HUDEP-2 (cell line): ENCODE data around the gene CASP5.
"Not testable (repeated sequence)": the region's sequence is repeated elsewhere in the genome, so short reads cannot be mapped to it uniquely, and the experiment has no call there.

Experiments used
- DNase-seq, 76 experiments: peaks; one replicate each; lab custom pipeline; 2025; ENCODE audit not compliant: unreplicated experiment in 76 of 76; lab: John Stamatoyannopoulos, UW

Gene CASP5

DNA sequence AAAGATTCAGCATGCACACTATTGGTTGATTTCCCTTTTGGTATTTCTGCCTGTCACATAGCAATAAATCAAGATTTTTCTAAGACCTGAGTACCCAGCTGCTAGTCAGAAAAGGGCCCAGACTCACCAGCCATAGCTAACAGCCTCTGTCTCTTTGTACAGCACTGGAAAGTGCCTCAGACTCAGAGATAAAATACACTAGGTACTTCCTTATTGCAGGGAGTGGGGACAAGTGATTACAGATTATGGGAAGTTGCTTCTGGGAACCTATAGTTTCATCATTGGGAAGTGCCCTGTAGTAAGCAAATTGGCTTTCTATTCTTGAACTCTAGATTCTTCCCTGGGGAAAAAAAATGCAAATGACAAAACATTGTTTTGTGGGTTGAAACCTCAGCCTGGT lies at the start of gene CASP5:
Gene CASP5, minus strand, starts transcription at position 166 of the 400 bp plus-strand sequence. Its CDS starts 32 bp downstream, at position 134.
- DNase-seq = no peak

DNA sequence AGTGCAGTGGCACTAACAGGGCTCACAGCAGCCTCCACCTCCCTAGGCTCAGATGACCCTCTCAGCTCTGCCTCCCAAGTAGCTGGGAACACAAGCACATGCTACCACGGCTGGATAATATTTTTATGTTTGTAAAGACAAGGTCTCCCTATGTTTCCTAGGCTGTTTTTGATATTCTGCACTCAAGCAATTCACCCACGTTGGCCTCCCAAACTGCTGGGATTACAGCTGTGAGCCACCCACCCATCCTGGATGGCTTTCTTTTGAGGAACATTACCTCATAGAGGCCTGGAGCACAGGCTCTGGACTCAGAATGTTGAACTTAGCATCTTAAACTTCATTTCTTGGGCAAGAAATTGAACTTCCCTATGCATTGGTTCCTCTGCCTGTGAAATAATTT lies 49.1 kb upstream of the CASP5 start:
- DNase-seq = not testable (repeated sequence)

DNA sequence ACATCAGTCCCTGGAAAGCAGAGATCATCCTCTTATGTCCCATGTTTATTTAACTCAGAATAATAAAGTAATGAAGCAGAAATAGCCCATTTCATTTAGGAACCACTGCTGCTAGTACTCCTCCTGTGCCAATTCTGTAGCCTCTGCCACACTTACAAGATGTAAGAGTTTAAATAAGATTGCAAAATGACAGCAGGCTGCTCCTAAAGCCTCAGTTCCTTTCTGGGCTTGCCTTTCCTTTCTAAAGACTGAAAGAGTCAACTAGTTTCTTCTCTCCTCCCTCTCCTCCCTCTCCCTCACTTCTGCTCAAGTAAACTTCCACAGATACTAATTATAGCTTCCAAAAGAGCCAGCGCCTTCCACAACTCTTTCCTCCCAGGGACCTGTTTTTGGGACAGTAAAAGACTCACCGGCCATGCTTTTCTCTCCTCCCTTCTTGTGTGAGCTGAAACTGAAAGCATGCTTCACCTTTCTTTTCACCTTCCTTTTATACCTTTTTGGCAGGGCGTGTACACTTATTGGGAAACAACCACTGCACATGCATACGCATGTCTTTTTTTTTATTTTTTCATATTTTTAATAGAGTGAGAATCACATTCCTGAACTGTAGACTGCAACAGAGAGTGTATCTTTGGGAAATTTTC lies 48.2 kb upstream of the CASP5 start:
- DNase-seq = no peak

DNA sequence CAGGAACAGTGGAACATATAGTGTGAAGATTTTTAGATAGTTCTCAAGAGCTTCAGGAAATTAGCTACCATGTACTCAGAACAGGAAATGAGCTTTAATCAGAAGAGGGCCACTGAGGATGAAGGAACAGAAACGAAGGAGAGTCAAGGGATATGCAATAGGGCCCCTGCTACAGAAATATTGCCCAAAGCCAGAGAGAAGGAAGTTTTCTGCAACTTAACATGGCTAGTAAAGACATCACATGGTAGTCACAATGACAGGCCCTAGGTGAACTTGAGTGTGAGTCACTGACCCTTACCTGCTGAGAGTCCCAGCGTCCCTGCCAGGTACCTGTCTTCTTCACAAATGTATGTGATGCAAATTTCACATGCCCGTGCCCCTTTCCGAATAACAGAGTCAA lies 47.3 kb upstream of the CASP5 start:
- no peak for DNase-seq

DNA sequence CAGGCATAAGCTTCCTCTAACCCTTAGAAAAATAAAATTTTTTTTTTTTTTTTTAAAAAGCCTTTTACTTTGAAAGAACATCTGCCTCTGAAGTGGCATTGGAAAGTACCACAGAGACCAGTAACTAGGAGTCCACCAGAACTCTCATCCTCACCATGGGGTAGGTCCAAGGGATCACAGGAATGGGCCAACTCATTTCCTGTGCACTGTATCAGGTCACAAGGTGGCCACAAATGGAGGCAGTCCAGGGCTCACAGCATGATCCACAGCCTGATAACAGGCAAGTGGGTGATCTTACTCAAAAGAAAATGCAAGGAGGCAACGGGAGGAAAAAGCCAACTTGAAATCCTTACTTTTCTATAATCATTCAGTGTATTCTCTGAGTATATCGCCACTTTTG lies 46.8 kb upstream of the CASP5 start:
- not testable (repeated sequence) for DNase-seq

DNA sequence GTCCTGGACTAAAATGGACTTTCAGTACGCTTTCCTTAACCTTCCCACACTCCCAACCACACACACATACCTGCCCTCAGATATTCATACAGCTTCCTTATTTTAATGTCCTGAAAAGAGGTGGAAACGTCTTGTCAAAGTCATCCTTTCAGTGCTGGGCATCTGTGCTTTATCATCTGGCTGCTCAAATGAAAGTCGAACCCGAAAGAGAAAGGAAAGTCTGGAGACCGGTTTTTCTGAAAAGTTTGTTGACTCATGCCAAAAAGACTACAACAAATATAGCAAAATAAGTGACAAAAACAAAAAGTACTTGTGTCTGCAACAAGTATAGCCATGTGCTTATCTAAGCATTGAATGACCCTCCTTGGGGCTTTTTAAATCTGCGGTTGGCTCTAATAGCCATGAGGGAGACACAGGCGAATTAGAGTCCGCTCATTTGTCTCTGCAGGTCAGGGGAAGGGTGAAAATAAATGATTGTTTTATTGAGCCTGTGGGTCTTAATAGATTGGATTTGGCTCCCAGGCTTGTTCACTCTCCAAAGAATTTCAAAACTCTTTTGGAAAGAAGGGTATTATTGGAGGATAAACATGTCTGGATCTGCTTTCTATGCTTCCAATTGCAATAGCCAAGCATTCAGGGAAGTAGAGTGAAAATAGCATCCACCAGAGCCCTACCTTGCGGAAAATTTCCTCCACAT lies 40.4 kb upstream of the CASP5 start:
- DNase-seq = not testable (repeated sequence)

DNA sequence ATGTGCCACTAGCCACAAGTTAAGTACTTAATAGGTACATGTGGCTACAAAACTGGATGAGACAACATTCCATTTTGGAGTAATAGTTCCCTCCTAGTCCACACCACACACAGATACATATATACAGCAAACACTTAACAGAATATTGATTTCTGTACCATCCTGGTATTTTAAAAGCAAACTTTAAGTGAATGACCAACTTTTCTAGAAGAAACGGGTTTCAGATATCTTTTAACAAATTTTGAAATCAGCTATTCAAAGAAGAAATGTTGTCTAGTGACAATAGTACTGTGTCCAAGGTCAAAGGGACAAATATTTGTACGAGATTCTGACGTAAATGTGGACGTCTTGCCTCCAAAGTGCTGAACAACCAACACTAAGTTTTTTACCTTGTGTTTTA lies 34.5 kb upstream of the CASP5 start:
- no peak for DNase-seq

DNA sequence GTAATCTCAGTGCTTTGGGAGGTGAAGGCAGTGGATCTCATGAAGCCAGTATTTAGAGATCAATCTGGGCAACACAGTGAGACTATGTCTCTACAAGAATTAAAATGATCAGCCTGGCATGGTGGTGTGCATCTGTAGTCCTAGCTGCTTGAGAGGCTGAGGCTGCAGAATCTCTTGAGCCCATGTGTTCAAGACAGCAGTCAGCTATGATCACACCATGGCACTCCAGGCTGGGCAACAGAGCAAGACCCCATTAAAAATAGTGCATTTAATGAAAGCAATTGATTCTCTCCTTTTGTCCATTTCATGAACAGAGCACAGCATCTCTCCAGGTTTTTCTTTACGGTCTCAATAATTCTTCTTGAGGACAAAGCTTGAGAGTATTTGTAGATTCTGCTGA lies 33.5 kb upstream of the CASP5 start:
- DNase-seq = no peak

DNA sequence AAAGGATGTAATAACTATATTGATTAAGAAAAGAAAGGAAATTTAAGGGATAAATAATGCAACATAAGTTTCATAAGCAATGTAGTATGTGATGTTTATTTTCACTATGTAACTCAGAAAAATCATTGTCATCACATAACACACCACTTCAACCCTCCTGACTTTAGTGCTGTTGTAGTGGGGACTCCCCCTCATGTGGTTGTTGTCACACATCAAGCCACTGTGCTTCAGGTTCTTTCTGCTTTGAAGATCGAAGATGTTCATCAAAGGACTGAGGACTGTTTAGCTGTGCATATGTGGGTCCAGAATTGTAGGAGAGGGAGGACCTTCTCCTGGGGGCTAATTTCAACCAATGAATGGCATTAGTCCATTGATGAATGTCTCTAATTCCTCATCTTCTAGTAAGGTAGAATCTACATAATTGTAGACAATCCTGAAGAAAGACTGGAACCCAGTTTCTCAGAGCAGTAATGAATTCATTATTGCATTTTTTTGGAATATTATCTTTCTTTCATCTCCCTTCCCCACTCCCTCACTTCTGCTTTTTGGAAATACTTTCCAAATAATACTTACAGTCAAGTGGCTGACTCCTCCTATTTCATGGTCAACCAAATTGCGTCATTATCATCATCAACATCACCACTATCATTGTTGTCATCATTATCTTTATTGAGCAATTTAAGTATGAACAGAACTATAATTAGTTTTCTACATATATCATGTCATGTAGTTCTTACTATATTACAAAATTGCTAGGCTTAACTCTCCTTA lies 31.9 kb upstream of the CASP5 start:
- no peak for DNase-seq

DNA sequence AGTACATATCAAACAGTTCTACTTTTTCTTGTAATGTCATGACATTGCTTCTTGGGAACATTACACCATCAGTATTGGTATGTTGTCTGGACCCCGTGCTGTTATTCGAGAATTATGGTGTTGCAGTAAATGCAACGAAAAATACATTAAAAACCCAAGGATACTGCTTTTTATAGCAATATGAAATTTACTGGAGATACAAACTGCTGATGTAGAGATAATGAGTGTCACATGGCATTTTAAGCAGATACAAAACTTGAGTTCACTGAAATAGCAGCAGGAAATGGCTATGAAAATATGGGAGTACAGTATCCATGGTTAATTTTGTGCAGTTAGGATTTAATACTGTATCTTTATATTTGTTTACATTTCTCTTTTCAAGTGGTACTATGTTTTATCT lies 29.5 kb upstream of the CASP5 start:
- no peak for DNase-seq

DNA sequence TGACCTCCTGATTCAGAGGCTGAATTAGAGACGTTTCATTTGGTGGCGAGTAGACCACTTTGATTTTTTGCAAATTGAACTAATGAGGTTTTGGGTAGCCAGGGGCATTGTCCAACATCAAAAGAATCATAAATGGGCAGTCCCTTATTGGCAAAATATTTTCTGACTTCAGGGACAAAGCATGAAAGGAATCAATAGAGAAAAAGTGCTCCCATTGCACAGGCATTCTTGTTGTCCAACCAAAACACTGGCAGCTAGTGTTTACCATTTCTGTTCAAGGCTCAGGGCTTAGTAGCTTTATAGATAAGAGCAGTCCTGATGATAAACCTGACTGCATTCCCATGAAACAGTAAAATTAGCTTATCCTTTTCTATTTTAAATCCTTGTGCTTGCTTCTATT lies 28.6 kb upstream of the CASP5 start:
- DNase-seq = no peak

DNA sequence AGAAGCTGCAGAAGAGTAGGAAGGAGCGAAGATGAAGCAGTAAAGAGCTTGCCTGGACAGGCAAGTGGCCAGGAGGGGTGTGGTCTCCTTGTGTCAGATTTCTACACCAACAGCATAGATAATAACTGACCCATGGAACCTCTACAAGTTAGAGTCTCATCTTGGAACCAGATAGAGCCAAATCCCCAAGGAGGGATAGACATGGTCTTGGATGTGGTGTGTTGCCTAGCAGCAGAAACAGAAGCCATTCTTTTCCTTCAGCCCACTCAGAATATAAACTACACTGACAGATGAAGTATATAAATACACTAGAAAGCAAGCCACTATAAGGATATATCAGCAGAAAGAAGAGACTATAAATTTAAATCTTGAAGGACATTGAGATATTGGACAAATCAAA lies 26.5 kb upstream of the CASP5 start:
- no peak for DNase-seq

DNA sequence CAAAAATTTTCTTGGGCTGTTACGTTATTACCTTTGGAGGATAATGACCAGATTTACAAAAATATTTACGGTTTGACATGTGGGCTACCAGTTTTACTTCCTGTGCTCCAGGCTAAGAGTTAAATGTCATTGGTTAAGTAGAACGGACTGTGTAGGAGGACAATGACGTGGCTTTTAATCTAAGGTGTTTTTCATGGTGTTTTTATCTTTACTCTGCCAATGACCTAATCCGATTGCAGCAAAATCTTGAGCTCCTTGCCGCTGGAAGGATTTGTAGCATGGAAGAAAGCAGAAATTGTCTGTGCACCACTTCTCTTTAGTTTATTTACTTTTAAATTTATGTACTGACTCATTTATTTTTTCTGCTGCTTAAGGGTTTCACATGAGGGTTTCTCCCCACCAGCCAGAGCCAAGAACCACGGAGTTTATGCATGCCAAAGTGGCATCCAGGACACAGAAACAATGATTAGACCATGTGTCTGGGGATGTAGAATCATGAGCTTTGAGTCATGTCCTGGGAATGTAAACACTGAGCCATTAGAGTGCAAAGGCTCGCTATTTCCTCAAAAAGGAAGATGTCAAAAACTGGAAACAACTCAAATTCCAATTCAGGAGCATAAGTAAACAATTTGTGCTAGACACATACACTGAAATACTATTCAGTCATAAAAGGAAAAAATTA lies 24.1 kb upstream of the CASP5 start:
- no peak for DNase-seq

DNA sequence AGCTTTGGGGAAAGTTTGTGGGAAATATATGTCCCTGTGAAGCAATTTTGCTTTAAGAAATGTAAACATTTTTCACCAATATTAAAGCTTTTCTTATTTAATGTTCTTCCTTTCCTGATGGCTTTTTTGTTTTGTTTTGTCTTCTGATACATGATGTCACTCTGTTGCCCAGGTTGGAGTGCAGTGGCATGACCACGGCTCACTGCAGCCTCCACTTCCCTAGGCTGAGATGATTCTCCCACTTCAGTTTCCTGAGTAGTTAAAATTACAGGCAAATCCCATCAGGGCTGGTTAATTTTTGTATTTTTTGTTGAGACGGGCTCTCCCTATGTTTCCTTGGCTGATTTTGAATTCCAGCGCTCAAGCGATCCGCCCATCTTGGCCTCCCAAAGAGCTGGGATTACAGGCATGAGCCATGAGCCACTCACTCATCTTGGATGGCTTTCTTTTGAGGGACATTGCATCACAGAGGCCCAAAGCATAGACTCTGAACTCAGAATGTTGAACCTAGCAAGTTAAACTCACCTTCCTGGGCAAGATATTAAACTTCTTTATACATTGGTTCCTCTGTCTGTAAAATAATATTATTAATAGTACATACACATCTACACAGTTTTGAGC lies 22.8 kb upstream of the CASP5 start:
- no peak for DNase-seq

DNA sequence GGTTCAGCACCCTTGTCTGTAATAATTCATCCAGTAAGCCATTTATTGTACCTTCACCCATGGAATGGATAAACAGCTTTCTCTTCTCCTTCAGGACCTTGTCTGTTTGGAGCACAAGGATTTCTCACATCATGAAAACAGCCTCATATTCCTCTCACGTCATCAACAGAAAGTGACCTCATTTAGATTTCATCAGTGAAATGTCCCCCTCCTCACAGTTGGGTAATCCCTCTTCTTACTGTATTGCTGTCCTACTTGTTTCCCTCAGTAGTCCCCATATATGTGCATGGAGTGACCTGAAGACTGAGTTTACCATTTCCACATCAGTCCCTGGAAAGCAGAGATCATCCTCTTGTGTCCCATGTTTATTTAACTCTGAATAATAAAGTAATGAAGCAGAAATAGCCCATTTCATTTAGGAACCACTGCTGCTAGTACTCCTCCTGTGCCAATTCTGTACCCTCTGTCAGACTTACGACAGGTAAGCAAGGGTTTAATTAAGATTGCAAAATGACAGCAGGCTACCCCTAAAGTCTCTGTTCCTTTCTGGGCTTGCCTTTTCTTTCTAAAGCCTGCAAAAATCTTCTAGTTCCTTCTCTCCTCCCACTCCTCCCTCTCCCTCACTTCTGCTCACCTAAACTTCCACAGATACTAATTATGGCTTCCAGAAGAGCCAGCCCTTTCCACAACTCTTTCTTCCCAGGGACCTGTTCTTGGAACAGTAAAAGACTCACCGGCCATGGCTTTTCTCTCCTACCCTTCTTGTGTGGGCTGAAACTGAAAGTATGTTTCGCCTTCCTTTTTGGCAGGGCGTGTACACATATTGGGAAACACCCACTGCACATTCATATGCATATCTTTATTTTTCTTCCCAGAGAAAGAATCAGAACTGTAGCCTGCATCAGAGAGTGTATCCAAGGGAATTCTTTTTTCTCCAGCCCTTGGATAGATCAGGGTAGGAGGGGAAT lies 21.9 kb upstream of the CASP5 start, which contains the start of gene CARD16:
Gene CARD16, minus strand, starts transcription at position 779 of the 968 bp plus-strand sequence. Its CDS starts 38 bp downstream, at position 741.
- peak in 2 of 76 experiments; percentile 2 to 3 for DNase-seq

DNA sequence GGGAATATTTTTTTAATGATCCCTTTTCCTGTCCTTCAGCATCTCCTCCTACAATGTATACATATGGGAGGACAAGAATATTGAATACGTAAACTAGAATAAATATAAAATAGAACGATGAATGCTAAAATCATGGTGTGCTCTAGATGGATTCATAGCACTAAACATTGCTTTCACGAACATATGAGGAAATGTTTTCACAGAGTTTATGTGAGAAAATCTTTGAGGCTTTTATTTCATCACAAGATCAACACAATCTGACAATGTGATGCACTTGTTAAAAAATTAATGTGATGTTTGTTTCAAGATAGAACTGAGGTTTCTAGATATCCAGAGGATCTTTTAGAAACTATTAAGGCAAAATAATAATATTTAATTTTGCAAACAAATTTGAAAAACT lies 19.2 kb upstream of the CASP5 start:
- no peak for DNase-seq

DNA sequence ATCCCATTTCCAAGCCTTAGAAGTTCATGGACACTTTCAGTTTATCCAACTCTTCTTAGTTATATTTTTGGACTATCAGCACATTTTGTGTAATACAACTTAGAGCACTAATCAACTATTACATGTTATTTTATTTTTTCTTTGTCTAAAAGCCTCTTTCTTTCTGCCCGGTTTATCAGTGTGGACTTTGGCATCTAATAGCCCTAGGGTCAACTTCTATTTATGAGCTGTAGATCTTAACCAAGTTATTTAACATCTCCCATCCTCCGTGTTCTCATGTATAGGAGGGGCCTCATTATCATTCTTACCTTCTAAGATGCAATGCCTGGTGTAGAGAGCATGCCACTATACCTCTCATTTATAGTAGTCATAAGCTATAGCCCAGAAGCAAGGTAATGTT lies 17.7 kb upstream of the CASP5 start:
- no peak for DNase-seq

DNA sequence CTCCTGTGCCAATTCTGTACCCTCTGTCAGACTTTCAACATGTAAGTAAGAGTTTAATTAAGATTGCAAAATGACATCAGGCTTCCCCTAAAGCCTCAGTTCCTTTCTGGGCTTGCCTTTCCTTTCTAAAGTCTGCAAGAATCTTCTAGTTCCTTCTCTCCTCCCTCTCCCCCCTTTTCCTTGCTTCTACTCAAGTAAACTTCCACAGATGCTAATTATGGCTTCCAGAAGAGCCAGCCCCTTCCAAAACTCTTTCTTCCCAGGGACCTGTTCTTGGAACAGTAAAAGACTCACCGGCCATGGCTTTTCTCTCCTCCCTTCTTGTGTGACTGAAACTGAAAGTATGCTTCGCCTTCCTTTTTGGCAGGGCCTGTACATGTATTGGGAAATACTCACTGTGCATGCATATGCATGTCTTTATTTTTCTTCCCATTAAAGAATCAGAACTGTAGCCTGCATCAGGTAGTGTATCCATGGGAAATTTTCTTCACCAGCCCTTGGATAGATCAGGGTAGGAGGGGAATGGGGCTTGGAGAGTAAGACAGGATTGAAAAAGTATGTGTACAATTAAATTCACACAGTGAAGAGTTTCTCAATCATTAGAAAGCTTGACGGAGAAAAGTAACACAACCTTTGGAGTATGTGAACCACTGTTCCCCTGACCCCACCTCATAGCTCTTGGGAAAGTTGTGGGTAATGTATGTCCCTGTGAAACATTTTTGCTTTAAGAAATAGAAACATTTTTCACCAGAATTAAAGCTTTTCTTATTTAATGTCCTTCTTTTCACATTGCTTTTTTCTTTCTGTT lies 12.0 kb upstream of the CASP5 start, which contains the start of gene CASP1:
Gene CASP1, minus strand, starts transcription at position 332 of the 808 bp plus-strand sequence. Its CDS starts 31 bp downstream, at position 301.
- DNase-seq = no peak
